CD8-positive, alpha-beta memory T cell (primary cell): ENCODE results near the gene SPOCK1. TPM values are rescaled to one million over a fixed set of nuclear protein-coding genes. Genes with fewer than 3 reads are reported as not detected.

Experiments
- CTCF ChIA-PET: fragments of 350-600 bp; sonication (Branson Sonifier 250); formaldehyde crosslinking; loops from one replicate; lab custom pipeline; 2021; ENCODE audit warnings: antibody characterized with exemption; lab: Charles Lee
- POLR2A ChIA-PET: fragments of 350-600 bp; sonication (Branson Sonifier 250); formaldehyde crosslinking; loops from one replicate; lab custom pipeline; 2021; ENCODE audit warnings: antibody characterized with exemption; lab: Charles Lee
- DNase-seq, 5 donors: peaks; one replicate each; pipeline versions ENCODE4 v3.0.0 to v3.0.0-alpha.2; 2020 to 2022; ENCODE audit warnings: mixed read lengths in 1 of 5
- H3K27ac ChIP-seq: one replicate; pipeline ENCODE4 v1.7.0; 2013; ENCODE audit warnings: low read depth, mild to moderate bottlenecking, low read length, moderate library complexity
- H3K27me3 ChIP-seq: 2 replicates; pipeline ENCODE4 v1.7.0; 2013; ENCODE audit warnings: low read length, mild to moderate bottlenecking; ENCODE audit not compliant: insufficient read depth, poor library complexity, severe bottlenecking
- H3K36me3 ChIP-seq: 2 replicates; pipeline ENCODE4 v1.7.0; 2013; ENCODE audit warnings: mild to moderate bottlenecking, low read length, moderate library complexity; ENCODE audit not compliant: insufficient read depth
- H3K4me1 ChIP-seq: 2 replicates; pipeline ENCODE4 v1.7.0; 2013; ENCODE audit warnings: mild to moderate bottlenecking, low read length, moderate library complexity; ENCODE audit not compliant: insufficient read depth
- H3K4me3 ChIP-seq: 2 replicates; pipeline ENCODE4 v1.7.0; 2013; ENCODE audit warnings: mild to moderate bottlenecking, low read length
- H3K9me3 ChIP-seq: 2 replicates; pipeline ENCODE4 v1.7.0; 2013; ENCODE audit warnings: mild to moderate bottlenecking, low read length
- H3K27ac Mint-ChIP-seq, 8 donors: one replicate each; pipeline ENCODE4 v1.8.0; 2020 to 2021; ENCODE audit warnings: mixed read lengths in 8 of 8, mild to moderate bottlenecking in 6 of 8, inconsistent platforms in 3 of 8, moderate library complexity in 3 of 8
- H3K27me3 Mint-ChIP-seq, 2 donors: one replicate each; pipeline ENCODE4 v1.8.0; 2020 to 2021; ENCODE audit warnings: mixed read lengths in 2 of 2, mild to moderate bottlenecking in 1 of 2, moderate library complexity in 1 of 2
- H3K36me3 Mint-ChIP-seq, 3 donors: one replicate each; pipeline ENCODE4 v1.8.0; 2020 to 2021; ENCODE audit warnings: mixed read lengths in 3 of 3, inconsistent platforms in 1 of 3, mild to moderate bottlenecking in 1 of 3
- H3K4me1 Mint-ChIP-seq, 3 donors: one replicate each; pipeline ENCODE4 v1.8.0; 2020 to 2021; ENCODE audit warnings: mixed read lengths in 3 of 3, inconsistent platforms in 1 of 3, mild to moderate bottlenecking in 1 of 3
- H3K4me3 Mint-ChIP-seq, 7 donors: one replicate each; pipeline ENCODE4 v1.8.0; 2020 to 2021; ENCODE audit warnings: mixed read lengths in 7 of 7, mild to moderate bottlenecking in 6 of 7, moderate library complexity in 4 of 7, inconsistent platforms in 2 of 7
- H3K9me3 Mint-ChIP-seq, 5 donors: one replicate each; pipeline ENCODE4 v1.8.0; 2020 to 2022; ENCODE audit warnings: mixed read lengths in 5 of 5, mild to moderate bottlenecking in 3 of 5, moderate library complexity in 2 of 5, inconsistent platforms in 1 of 5
- polyA plus RNA-seq: library from polyadenylated mRNA; unstranded; fragments of 300-500 nt; fragmentation: Illumina TruSeq; gene quantifications from one replicate; pipeline ENCODE4 v1.2.3, GENCODE V29; 2021
- total RNA-seq, 2 experiments: library from RNA; stranded (reverse); gene quantifications; one replicate each; pipeline ENCODE4 v1.2.3, GENCODE V29; 2021

The SPOCK1 gene
- total and polyA plus RNA-seq, 3 experiments from 2014 or later = not detected

DNA sequence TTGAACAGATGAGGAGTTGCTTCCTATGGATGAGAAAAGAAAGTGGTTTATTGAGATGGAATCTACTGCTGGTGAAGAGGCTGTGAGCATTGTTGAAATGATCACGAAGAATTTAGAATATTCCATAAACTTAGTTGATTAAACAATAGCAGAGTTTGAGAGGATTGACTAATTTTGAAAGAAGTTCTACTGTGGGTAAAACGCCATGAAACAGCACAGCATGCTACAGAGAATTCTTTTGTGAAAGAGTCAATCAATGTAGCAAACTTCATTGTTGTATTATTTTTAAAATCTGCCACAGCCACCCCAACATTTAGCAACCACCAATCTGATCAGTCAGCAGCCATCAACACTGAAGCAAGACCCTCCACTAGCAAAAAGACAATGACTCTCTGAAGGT is 309.1 kb downstream of the SPOCK1 start:
- no peaks in the 10 kb centered on the region for H3K9me3 ChIP-seq
- Mint-ChIP-seq H3K27ac (no peak overlapping the region), H3K36me3 (no peaks in the 10 kb centered on the region), H3K27me3 (peaks cover 3 to 4% of the 10 kb centered on the region in 2 donors), H3K9me3 (peaks cover 0 to 6% (median 0%) of the 10 kb centered on the region in 5 donors), H3K4me1 (no peaks in the 10 kb centered on the region), H3K4me3 (no peak overlapping the region)
- H3K27me3 ChIP-seq = no peaks in the 10 kb centered on the region
- no peaks in the 10 kb centered on the region for H3K36me3 ChIP-seq
- ChIA-PET POLR2A (no interaction called here), CTCF (no interaction called here)
- no peak overlapping the region for H3K27ac ChIP-seq
- H3K4me3 ChIP-seq = no peak overlapping the region
- no peaks in the 10 kb centered on the region for H3K4me1 ChIP-seq
- DNase-seq = no peak

DNA sequence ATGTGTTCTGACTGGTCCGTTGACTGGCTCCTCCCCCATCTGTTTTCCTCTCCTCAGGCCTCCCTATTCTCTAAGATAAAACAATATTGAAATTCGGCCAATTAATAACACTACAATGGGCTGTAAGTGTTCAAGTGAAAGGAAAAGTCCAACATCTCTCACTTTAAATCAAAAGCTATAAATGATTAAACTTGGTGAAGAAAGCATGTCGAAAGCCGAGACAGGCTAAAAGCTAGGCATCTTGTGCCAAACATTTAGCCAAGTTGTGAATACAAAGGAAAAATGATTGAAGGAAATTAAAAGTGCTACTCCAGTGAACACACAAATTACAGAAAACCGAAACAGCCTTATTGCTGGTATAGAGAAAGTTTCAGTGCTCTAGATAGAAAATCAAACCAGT is 310.6 kb downstream of the SPOCK1 start:
- H3K27ac ChIP-seq = no peak overlapping the region
- no peak overlapping the region for H3K4me3 Mint-ChIP-seq
- H3K9me3 Mint-ChIP-seq = peaks cover 0 to 6% (median 0%) of the 10 kb centered on the region in 5 donors
- no peaks in the 10 kb centered on the region for H3K36me3 ChIP-seq
- H3K36me3 Mint-ChIP-seq = no peaks in the 10 kb centered on the region
- H3K4me1 Mint-ChIP-seq = no peaks in the 10 kb centered on the region
- H3K4me3 ChIP-seq = no peak overlapping the region
- no peak overlapping the region for H3K27ac Mint-ChIP-seq
- CTCF ChIA-PET = no interaction called here
- POLR2A ChIA-PET = no interaction called here
- no peak for DNase-seq
- H3K4me1 ChIP-seq = no peaks in the 10 kb centered on the region
- H3K27me3 ChIP-seq = no peaks in the 10 kb centered on the region
- peaks cover 3 to 4% of the 10 kb centered on the region in 2 donors for H3K27me3 Mint-ChIP-seq
- no peaks in the 10 kb centered on the region for H3K9me3 ChIP-seq

DNA sequence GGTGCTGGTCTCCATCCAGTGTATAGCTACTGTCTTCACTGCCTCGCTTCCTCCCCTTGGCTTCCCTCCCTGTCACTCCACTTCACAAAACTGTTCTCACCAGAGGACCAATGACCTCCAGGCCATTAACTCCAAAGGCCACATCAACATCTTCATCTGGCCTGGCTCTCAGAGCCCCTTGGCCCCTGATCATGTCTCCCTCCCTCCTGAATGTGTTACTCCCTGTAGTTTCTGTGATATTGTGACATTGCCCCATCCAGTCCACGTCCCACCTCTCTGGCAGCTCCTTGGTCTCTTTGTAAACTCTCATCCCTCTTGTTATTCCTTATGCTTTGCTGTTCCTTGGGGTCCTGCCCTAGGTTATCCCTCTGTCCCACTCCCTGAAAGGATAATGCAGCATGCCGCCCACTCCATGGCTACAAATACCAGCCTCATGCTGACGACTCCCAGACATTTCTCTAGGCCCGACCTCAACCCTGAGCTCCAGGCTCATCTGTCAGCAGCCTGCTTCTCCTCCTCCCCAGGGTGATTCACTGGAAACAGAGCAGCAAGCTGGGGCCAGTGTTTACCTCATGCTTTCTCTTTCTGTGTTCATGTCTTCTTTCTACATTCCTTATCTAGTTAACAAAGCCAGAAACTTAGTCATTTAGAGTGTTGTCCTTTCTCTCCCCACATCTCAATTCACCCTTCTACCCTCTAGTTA is 312.2 kb downstream of the SPOCK1 start:
- Histone ChIP-seq H3K27me3 (no peaks in the 10 kb centered on the region), H3K27ac (no peak overlapping the region), H3K4me3 (no peak overlapping the region), H3K36me3 (no peaks in the 10 kb centered on the region), H3K4me1 (no peaks in the 10 kb centered on the region), H3K9me3 (no peaks in the 10 kb centered on the region)
- Mint-ChIP-seq H3K4me1 (no peaks in the 10 kb centered on the region), H3K27me3 (peaks cover 3% of the 10 kb centered on the region in 2 donors), H3K27ac (no peak overlapping the region), H3K4me3 (no peak overlapping the region), H3K9me3 (peaks cover 0 to 9% (median 0%) of the 10 kb centered on the region in 5 donors), H3K36me3 (no peaks in the 10 kb centered on the region)
- CTCF ChIA-PET = no interaction called here
- POLR2A ChIA-PET = no interaction called here
- DNase-seq = no peak

DNA sequence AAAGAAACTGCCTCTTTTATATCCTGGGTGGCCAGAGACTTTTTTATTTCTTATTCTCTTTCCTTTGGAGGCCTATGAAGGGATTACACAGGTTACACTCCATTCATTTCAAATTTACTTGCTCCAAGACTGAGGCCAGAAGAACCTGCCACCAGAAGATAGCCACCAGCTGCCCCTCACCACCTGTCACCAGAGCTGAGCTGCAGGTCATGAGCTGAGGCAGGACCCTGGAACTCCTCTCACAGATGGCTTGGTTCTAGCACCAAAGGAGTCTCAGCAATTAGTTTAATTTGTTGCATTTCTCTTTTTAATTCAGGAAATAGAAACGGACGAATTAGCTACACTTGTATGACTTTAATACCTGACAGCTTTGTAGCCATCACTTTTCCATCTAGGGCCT is 313.9 kb downstream of the SPOCK1 start:
- H3K4me1 ChIP-seq = no peaks in the 10 kb centered on the region
- Mint-ChIP-seq H3K4me3 (no peak overlapping the region), H3K27ac (no peak overlapping the region), H3K27me3 (peaks cover 0 to 3% of the 10 kb centered on the region in 2 donors), H3K9me3 (peaks cover 0 to 9% (median 0%) of the 10 kb centered on the region in 5 donors), H3K4me1 (no peaks in the 10 kb centered on the region), H3K36me3 (no peaks in the 10 kb centered on the region)
- no peaks in the 10 kb centered on the region for H3K36me3 ChIP-seq
- DNase-seq = no peak
- H3K27ac ChIP-seq = no peak overlapping the region
- H3K27me3 ChIP-seq = no peaks in the 10 kb centered on the region
- POLR2A ChIA-PET = no interaction called here
- CTCF ChIA-PET = no interaction called here
- no peak overlapping the region for H3K4me3 ChIP-seq
- H3K9me3 ChIP-seq = no peaks in the 10 kb centered on the region

DNA sequence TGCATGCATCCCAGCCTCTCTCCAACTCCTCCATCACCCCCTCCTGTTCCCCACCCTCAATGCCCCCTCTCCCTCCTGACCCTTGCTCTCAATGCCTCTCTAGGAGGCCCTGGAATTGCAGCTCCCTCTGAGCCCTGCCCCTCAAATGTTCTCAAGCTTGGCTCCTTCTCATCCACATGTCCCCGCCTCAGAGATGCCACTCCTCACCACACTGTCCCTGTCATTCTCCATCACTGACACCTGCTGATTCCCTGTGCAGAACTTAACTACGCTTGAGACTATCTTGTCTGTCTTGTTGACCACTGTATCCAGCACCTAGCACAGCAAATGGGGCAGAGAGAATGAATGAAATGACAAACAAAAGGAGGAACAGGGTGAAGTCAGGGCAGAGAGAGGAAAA is 314.4 kb downstream of the SPOCK1 start:
- Mint-ChIP-seq H3K27me3 (peaks cover 0 to 3% of the 10 kb centered on the region in 2 donors), H3K9me3 (peaks cover 0 to 9% (median 0%) of the 10 kb centered on the region in 5 donors), H3K4me1 (no peaks in the 10 kb centered on the region), H3K4me3 (no peak overlapping the region), H3K36me3 (no peaks in the 10 kb centered on the region), H3K27ac (no peak overlapping the region)
- DNase-seq = no peak
- POLR2A ChIA-PET = no interaction called here
- CTCF ChIA-PET = no interaction called here
- H3K36me3 ChIP-seq = no peaks in the 10 kb centered on the region
- H3K4me1 ChIP-seq = no peaks in the 10 kb centered on the region
- H3K27me3 ChIP-seq = no peaks in the 10 kb centered on the region
- no peak overlapping the region for H3K4me3 ChIP-seq
- H3K9me3 ChIP-seq = no peaks in the 10 kb centered on the region
- H3K27ac ChIP-seq = no peak overlapping the region

DNA sequence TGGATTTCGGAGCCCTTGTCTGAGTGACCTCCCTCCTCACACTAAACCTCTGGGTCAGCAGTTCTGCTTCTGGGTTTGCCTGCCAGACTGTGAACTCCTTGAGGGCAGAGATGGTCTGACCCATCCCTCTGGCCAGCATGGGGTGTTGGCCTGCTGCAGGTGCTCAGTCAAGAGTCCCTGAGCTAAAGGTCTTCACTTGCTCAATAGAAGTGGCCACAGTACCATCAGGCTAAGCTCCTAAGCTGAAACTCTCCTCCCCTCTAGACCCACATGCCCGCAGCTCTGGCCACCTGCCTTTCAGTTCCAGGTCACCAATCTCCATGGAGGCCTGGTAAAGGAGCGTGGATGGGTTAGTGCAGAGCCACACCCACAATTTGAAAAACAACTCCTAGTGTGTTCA is 316.6 kb downstream of the SPOCK1 start:
- H3K4me3 Mint-ChIP-seq = no peak overlapping the region
- no peak overlapping the region for H3K27ac ChIP-seq
- DNase-seq = no peak
- H3K27ac Mint-ChIP-seq = no peak overlapping the region
- H3K27me3 Mint-ChIP-seq = no peaks in the 10 kb centered on the region
- no peak overlapping the region for H3K4me3 ChIP-seq
- no peaks in the 10 kb centered on the region for H3K36me3 Mint-ChIP-seq
- no peaks in the 10 kb centered on the region for H3K36me3 ChIP-seq
- no peaks in the 10 kb centered on the region for H3K9me3 ChIP-seq
- no peaks in the 10 kb centered on the region for H3K4me1 ChIP-seq
- ChIA-PET POLR2A (no interaction called here), CTCF (no interaction called here)
- peaks cover 0 to 9% (median 0%) of the 10 kb centered on the region in 5 donors for H3K9me3 Mint-ChIP-seq
- H3K4me1 Mint-ChIP-seq = no peaks in the 10 kb centered on the region
- H3K27me3 ChIP-seq = no peaks in the 10 kb centered on the region

DNA sequence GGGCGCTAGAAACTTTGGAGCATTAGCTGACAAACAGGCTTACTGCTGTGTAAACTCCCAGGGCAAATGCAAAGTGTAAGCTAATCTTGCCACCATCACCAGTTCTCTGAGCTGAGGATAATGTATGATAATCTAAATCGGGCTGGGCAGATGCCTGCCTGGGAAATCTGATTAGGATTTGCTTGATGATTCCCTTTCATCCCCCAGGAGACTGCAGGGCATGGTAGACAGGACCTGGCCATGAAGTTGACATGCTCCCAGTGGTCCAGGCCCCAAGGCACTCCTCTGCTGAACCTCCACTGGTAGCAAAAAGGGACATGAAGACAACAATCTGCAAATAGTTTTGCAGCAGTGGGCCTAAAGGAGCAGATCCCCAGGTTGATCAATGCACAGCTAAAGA is 317.5 kb downstream of the SPOCK1 start:
- DNase-seq = no peak
- Histone ChIP-seq H3K9me3 (no peaks in the 10 kb centered on the region), H3K4me3 (no peak overlapping the region), H3K27ac (no peak overlapping the region), H3K27me3 (no peaks in the 10 kb centered on the region), H3K4me1 (no peaks in the 10 kb centered on the region), H3K36me3 (no peaks in the 10 kb centered on the region)
- Mint-ChIP-seq H3K27me3 (peaks cover 0 to 2% of the 10 kb centered on the region in 2 donors), H3K9me3 (peaks cover 0 to 6% (median 0%) of the 10 kb centered on the region in 5 donors), H3K4me1 (no peaks in the 10 kb centered on the region), H3K36me3 (no peaks in the 10 kb centered on the region), H3K27ac (no peak overlapping the region), H3K4me3 (no peak overlapping the region)
- ChIA-PET POLR2A (no interaction called here), CTCF (interaction anchor here (1.0 kb wide), 1 partner anchor 9 kb away, joined by 3 read pairs; no protein-coding TSS in a partner anchor)

DNA sequence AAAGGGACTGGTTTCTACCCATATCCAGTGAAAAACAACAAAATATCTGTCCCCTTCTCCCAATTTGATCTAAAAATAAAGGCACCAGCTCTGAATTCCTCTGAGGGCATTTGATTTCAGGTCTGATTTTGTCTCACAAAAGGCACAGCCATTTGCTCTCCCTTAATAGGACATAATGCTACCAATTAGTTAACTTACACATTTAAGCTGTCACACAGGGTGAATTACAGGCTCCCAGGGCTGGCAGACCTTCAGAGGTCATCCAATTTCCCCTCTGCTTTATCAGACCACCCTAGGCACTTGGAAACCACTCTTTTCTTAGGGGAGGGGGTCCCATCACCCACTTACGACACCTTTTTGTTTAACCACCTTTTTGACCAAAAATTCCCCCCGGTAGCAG is 319.9 kb downstream of the SPOCK1 start:
- H3K4me1 ChIP-seq = no peaks in the 10 kb centered on the region
- H3K27me3 ChIP-seq = no peaks in the 10 kb centered on the region
- Mint-ChIP-seq H3K4me3 (no peak overlapping the region), H3K27ac (no peak overlapping the region), H3K9me3 (peaks cover 0 to 6% (median 0%) of the 10 kb centered on the region in 5 donors), H3K27me3 (peaks cover 0 to 2% of the 10 kb centered on the region in 2 donors), H3K36me3 (no peaks in the 10 kb centered on the region), H3K4me1 (no peaks in the 10 kb centered on the region)
- no peaks in the 10 kb centered on the region for H3K9me3 ChIP-seq
- H3K4me3 ChIP-seq = no peak overlapping the region
- ChIA-PET POLR2A (no interaction called here), CTCF (no interaction called here)
- no peaks in the 10 kb centered on the region for H3K36me3 ChIP-seq
- H3K27ac ChIP-seq = no peak overlapping the region
- no peak for DNase-seq
